ENCODE data around the gene NDUFB7.
A peak's percentile ranks its signal among the peaks of the same experiment; 100 is the strongest.
"Not testable (repeated sequence)": the region's sequence is repeated elsewhere in the genome, so short reads cannot be mapped to it uniquely, and the experiment has no call there.

Gene NDUFB7

GRCh38 chr19:14571695-14572490 lies at the start of gene NDUFB7:
Gene NDUFB7 (minus strand): TSS chr19:14572066. CDS start chr19:14572000, 66 bp downstream.
- Mint-ChIP-seq H3K36me3 (peaks cover 2% of the 10 kb centered on the region), H3K4me1 (peaks cover 45% of the 10 kb centered on the region), H3K27ac (peak within 1 kb of the TSS; percentile 90), H3K9me3 (no peaks in the 10 kb centered on the region), H3K4me3 (peak within 1 kb of the TSS; percentile 96), H3K27me3 (no peaks in the 10 kb centered on the region)

- peaks cover 5% of the 10 kb centered on the region for H3K27me3 Mint-ChIP-seq
- no peaks in the 10 kb centered on the region for H3K9me3 Mint-ChIP-seq
- peaks cover 9% of the 10 kb centered on the region for H3K36me3 Mint-ChIP-seq
- no peak overlapping the region for H3K4me3 Mint-ChIP-seq
- H3K27ac Mint-ChIP-seq, result no peak overlapping the region
- no peaks in the 10 kb centered on the region for H3K4me1 Mint-ChIP-seq
These were observed 47.5 kb upstream of the NDUFB7 start for GRCh38 chr19:14619404-14619803.

- Mint-ChIP-seq H3K4me1 (no peaks in the 10 kb centered on the region), H3K27me3 (peaks cover 3% of the 10 kb centered on the region), H3K9me3 (no peaks in the 10 kb centered on the region), H3K4me3 (no peak overlapping the region), H3K27ac (no peak overlapping the region), H3K36me3 (peaks cover 9% of the 10 kb centered on the region)
These were observed 44.5 kb upstream of the NDUFB7 start for GRCh38 chr19:14616407-14616806.

GRCh38 chr19:14615623-14616022 lies 43.8 kb upstream of the NDUFB7 start:
- Mint-ChIP-seq H3K27ac (no peak overlapping the region), H3K9me3 (no peaks in the 10 kb centered on the region), H3K36me3 (peaks cover 9% of the 10 kb centered on the region), H3K4me3 (no peak overlapping the region), H3K4me1 (no peaks in the 10 kb centered on the region), H3K27me3 (peaks cover 3% of the 10 kb centered on the region)

- H3K36me3 Mint-ChIP-seq, result peaks cover 3% of the 10 kb centered on the region
- H3K4me3 Mint-ChIP-seq, result no peak overlapping the region
- no peaks in the 10 kb centered on the region for H3K9me3 Mint-ChIP-seq
- H3K27ac Mint-ChIP-seq, result no peak overlapping the region
- peaks cover 3% of the 10 kb centered on the region for H3K27me3 Mint-ChIP-seq
- no peaks in the 10 kb centered on the region for H3K4me1 Mint-ChIP-seq
These were observed 42.2 kb upstream of the NDUFB7 start for GRCh38 chr19:14614099-14614412.

- H3K4me3 Mint-ChIP-seq, result not testable (repeated sequence)
These were observed 41.7 kb upstream of the NDUFB7 start for GRCh38 chr19:14613399-14614098.

GRCh38 chr19:14612657-14613056 lies 40.8 kb upstream of the NDUFB7 start:
- H3K27me3 Mint-ChIP-seq, result peaks cover 3% of the 10 kb centered on the region
- no peak overlapping the region for H3K27ac Mint-ChIP-seq
- H3K36me3 Mint-ChIP-seq, result peaks cover 3% of the 10 kb centered on the region
- H3K4me3 Mint-ChIP-seq, result no peak overlapping the region
- H3K9me3 Mint-ChIP-seq, result no peaks in the 10 kb centered on the region
- no peaks in the 10 kb centered on the region for H3K4me1 Mint-ChIP-seq

More at GRCh38 chr19:14613399-14614098, 41.7 kb upstream of the NDUFB7 start:
- H3K4me1 Mint-ChIP-seq, H3K27me3 Mint-ChIP-seq, H3K27ac Mint-ChIP-seq, H3K36me3 Mint-ChIP-seq, H3K9me3 Mint-ChIP-seq: not testable (repeated sequence)

- not testable (repeated sequence) for H3K4me1 Mint-ChIP-seq, H3K4me3 Mint-ChIP-seq, H3K27ac Mint-ChIP-seq, H3K9me3 Mint-ChIP-seq, H3K27me3 Mint-ChIP-seq, H3K36me3 Mint-ChIP-seq
These were observed 40.4 kb upstream of the NDUFB7 start for GRCh38 chr19:14612242-14612641.

GRCh38 chr19:14611051-14611450 lies 39.2 kb upstream of the NDUFB7 start:
- Mint-ChIP-seq H3K27me3 (no peaks in the 10 kb centered on the region), H3K4me1 (no peaks in the 10 kb centered on the region), H3K27ac (no peak overlapping the region), H3K36me3 (no peaks in the 10 kb centered on the region), H3K4me3 (no peak overlapping the region), H3K9me3 (no peaks in the 10 kb centered on the region)

- Mint-ChIP-seq H3K36me3 (no peaks in the 10 kb centered on the region), H3K27ac (no peak overlapping the region), H3K4me1 (peaks cover 4% of the 10 kb centered on the region), H3K27me3 (no peaks in the 10 kb centered on the region), H3K4me3 (no peak overlapping the region), H3K9me3 (no peaks in the 10 kb centered on the region)
These were observed 34.8 kb upstream of the NDUFB7 start for GRCh38 chr19:14606627-14607026.

GRCh38 chr19:14603990-14604387 lies 32.1 kb upstream of the NDUFB7 start:
- Mint-ChIP-seq H3K27ac (peak overlapping the region; percentile 62), H3K9me3 (no peaks in the 10 kb centered on the region), H3K27me3 (no peaks in the 10 kb centered on the region), H3K36me3 (no peaks in the 10 kb centered on the region), H3K4me3 (no peak overlapping the region), H3K4me1 (peaks cover 4% of the 10 kb centered on the region)

- Mint-ChIP-seq H3K27ac (no peak overlapping the region), H3K4me3 (no peak overlapping the region), H3K4me1 (peaks cover 4% of the 10 kb centered on the region), H3K9me3 (no peaks in the 10 kb centered on the region), H3K27me3 (no peaks in the 10 kb centered on the region), H3K36me3 (no peaks in the 10 kb centered on the region)
These were observed 27.8 kb upstream of the NDUFB7 start for GRCh38 chr19:14599548-14600147.

GRCh38 chr19:14595558-14595957 lies 23.7 kb upstream of the NDUFB7 start:
- no peaks in the 10 kb centered on the region for H3K4me1 Mint-ChIP-seq
- no peak overlapping the region for H3K27ac Mint-ChIP-seq
- H3K36me3 Mint-ChIP-seq, result no peaks in the 10 kb centered on the region
- H3K4me3 Mint-ChIP-seq, result no peak overlapping the region
- peaks cover 6% of the 10 kb centered on the region for H3K27me3 Mint-ChIP-seq
- no peaks in the 10 kb centered on the region for H3K9me3 Mint-ChIP-seq

GRCh38 chr19:14589433-14589832 lies 17.6 kb upstream of the NDUFB7 start:
- not testable (repeated sequence) for H3K27ac Mint-ChIP-seq, H3K9me3 Mint-ChIP-seq, H3K4me3 Mint-ChIP-seq, H3K27me3 Mint-ChIP-seq, H3K36me3 Mint-ChIP-seq, H3K4me1 Mint-ChIP-seq

- not testable (repeated sequence) for H3K9me3 Mint-ChIP-seq, H3K27ac Mint-ChIP-seq, H3K4me3 Mint-ChIP-seq, H3K36me3 Mint-ChIP-seq, H3K4me1 Mint-ChIP-seq, H3K27me3 Mint-ChIP-seq
These were observed 13.3 kb upstream of the NDUFB7 start for GRCh38 chr19:14585187-14585586.

- not testable (repeated sequence) for H3K27me3 Mint-ChIP-seq, H3K4me1 Mint-ChIP-seq, H3K27ac Mint-ChIP-seq, H3K9me3 Mint-ChIP-seq, H3K36me3 Mint-ChIP-seq, H3K4me3 Mint-ChIP-seq
These were observed 12.5 kb upstream of the NDUFB7 start for GRCh38 chr19:14584372-14584771.
